Posterior vena cava (tissue), 2 donors: ENCODE results near the gene TUBB2B. TPM values are rescaled to one million over a fixed set of nuclear protein-coding genes. Genes with fewer than 3 reads are reported as not detected.

Experiments
- total RNA-seq, 2 donors: library from RNA; stranded (reverse); fragmentation: NEBNext Ultra II Directional; extraction: Animal tissue kit (Norgen Biotek cat#: 25700); gene quantifications; one replicate each; pipeline ENCODE4 v1.2.1, GENCODE V29; 2021
- donor health status: DM: yes; HTN: yes; CAD: no.
- donor health status: DM: yes; HTN: yes; CAD: no.

Gene TUBB2B
- total RNA-seq, 2 donors from 2014 or later: 3.0 to 5.7 TPM

Other genes starting within 250 kb of the TUBB2B start
- gene NQO2, start 227.8 kb downstream of the TUBB2B start, total RNA-seq: 10 to 100 TPM; 27.7 to 42.4 TPM
- 10 to 100 TPM; 19.9 to 20.3 TPM for gene RIPK1, start 159.2 kb downstream of the TUBB2B start, total RNA-seq
- gene BPHL, start 108.9 kb downstream of the TUBB2B start, total RNA-seq: 10 to 100 TPM in 1 of 2 donors, 1 to 10 TPM in 1; 9.0 to 11.0 TPM
- gene TUBB2A, start 70.1 kb downstream of the TUBB2B start, total RNA-seq: 10 to 100 TPM; 58.2 to 73.8 TPM
- 10 to 100 TPM; 14.3 to 18.0 TPM for gene PSMG4, start 31.3 kb upstream of the TUBB2B start, total RNA-seq
- gene SLC22A23, start 229.4 kb upstream of the TUBB2B start, total RNA-seq: 1 to 10 TPM; 5.2 to 5.6 TPM